Fibroblast of villous mesenchyme (primary cell): Measurements from ENCODE around the gene PRKN. TPM values are rescaled to one million over a fixed set of nuclear protein-coding genes. Genes with fewer than 3 reads are reported as not detected.

Source experiments
- DNase-seq: peaks from one replicate; pipeline ENCODE4 v3.0.0-alpha.2; 2010; ENCODE audit warnings: low read depth
- H3K4me3 ChIP-seq: 2 replicates; pipeline ENCODE4 v1.5.1; 2011; ENCODE audit warnings: low read depth, mild to moderate bottlenecking, low read length
- CTCF ChIP-seq: IDR thresholded peaks from 2 replicates; pipeline ENCODE4 v1.5.1; 2012; ENCODE audit warnings: low read depth, mild to moderate bottlenecking, low read length; ENCODE audit not compliant: insufficient read depth
- total RNA-seq: library from RNA; depleted of rRNA; stranded (reverse); fragments of >200 nt; gene quantifications from 2 replicates; pipeline ENCODE4 v1.2.3, GENCODE V29; 2012

Gene PRKN
- total RNA-seq, 1 donor, result 2.2 TPM

- DNase-seq, result no peak
- no peak for TF ChIP-seq CTCF
- H3K4me3 ChIP-seq, result no peak overlapping the region
Measured at GRCh38 chr6:162343198-162343935, 384.2 kb downstream of the PRKN start.

- no peak overlapping the region for H3K4me3 ChIP-seq
- DNase-seq, result no peak
- no peak for TF ChIP-seq CTCF
Measured at GRCh38 chr6:162337412-162337811, 390.2 kb downstream of the PRKN start.

- no peak for DNase-seq
- H3K4me3 ChIP-seq, result no peak overlapping the region
- no peak for TF ChIP-seq CTCF
Measured at GRCh38 chr6:162336359-162336758, 391.2 kb downstream of the PRKN start.

GRCh38 chr6:162332365-162332764, 395.2 kb downstream of the PRKN start:
- no peak for DNase-seq
- no peak overlapping the region for H3K4me3 ChIP-seq
- no peak for TF ChIP-seq CTCF

GRCh38 chr6:162331911-162332310, 395.7 kb downstream of the PRKN start:
- TF ChIP-seq CTCF, result no peak
- no peak for DNase-seq
- no peak overlapping the region for H3K4me3 ChIP-seq

GRCh38 chr6:162325826-162326225, 401.7 kb downstream of the PRKN start:
- no peak for DNase-seq
- TF ChIP-seq CTCF, result no peak
- no peak overlapping the region for H3K4me3 ChIP-seq

GRCh38 chr6:162325051-162325450, 402.5 kb downstream of the PRKN start:
- TF ChIP-seq CTCF, result no peak
- H3K4me3 ChIP-seq, result no peak overlapping the region
- DNase-seq, result no peak
